Measurements from ENCODE around the gene NRG2.

NRG2 gene

DNA sequence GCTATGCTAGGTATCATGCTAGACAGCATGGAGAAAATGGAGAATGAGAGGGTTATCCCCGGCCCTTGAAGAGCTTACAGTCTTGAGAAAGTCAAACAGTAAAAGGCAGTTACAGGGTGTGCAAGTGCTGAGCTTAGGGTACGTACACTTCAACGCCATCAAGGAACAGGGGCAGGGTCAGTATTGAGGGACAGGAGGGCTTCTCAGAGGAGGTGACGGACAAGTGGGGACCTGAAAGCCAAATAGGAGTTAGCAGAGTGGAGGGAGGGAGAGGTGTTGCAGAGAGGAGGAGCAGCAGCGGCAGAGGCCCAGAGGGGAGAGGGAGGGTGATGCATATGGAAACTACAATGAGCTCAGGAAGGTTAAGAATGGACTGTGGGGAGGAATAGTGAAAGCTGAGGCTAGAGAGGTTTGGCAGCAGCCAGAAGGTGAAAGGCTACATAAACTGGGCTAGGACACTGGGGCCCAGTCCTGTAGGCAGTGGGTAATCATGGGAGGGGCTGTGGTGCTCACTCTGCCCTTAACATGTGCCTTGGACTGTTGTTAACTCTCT lies 88.0 kb downstream of the NRG2 start:
- peaks cover 0 to 14% (median 10%) of the 10 kb centered on the region in 5 donors for H3K4me1 ChIP-seq (ENCODE audit: control insufficient read depth in 5 of 5, insufficient read depth in 5 of 5, low read length in 5 of 5)
- H3K9me3 ChIP-seq (ENCODE audit: control insufficient read depth in 5 of 5, low read length in 5 of 5) = no peaks in the 10 kb centered on the region
- no peak overlapping the region for H3K9ac ChIP-seq (ENCODE audit: low read length in 5 of 5)
- no peak overlapping the region for H3K27ac ChIP-seq (ENCODE audit: low read depth, low read length)
- H3K27me3 ChIP-seq (ENCODE audit: control insufficient read depth in 5 of 5, insufficient read depth in 4 of 5, low read length in 5 of 5) = no peaks in the 10 kb centered on the region
- no peak overlapping the region for H3K4me3 ChIP-seq (ENCODE audit: low read depth in 1 of 5, low read length in 5 of 5)
- H3K36me3 ChIP-seq (ENCODE audit: control insufficient read depth in 5 of 5, insufficient read depth in 5 of 5, low read length in 5 of 5) = no peaks in the 10 kb centered on the region

GRCh38 chr5:139954462-139954861 lies 88.6 kb downstream of the NRG2 start:
- Histone ChIP-seq H3K27me3 (ENCODE audit: control insufficient read depth in 5 of 5, insufficient read depth in 4 of 5, low read length in 5 of 5) (no peaks in the 10 kb centered on the region), H3K9me3 (ENCODE audit: control insufficient read depth in 5 of 5, low read length in 5 of 5) (no peaks in the 10 kb centered on the region), H3K4me3 (ENCODE audit: low read depth in 1 of 5, low read length in 5 of 5) (no peak overlapping the region), H3K36me3 (ENCODE audit: control insufficient read depth in 5 of 5, insufficient read depth in 5 of 5, low read length in 5 of 5) (no peaks in the 10 kb centered on the region), H3K4me1 (ENCODE audit: control insufficient read depth in 5 of 5, insufficient read depth in 5 of 5, low read length in 5 of 5) (peaks cover 0 to 18% (median 13%) of the 10 kb centered on the region in 5 donors), H3K9ac (ENCODE audit: low read length in 5 of 5) (no peak overlapping the region), H3K27ac (ENCODE audit: low read depth, low read length) (no peak overlapping the region)

GRCh38 chr5:139954022-139954421 lies 89.1 kb downstream of the NRG2 start:
- H3K4me3 ChIP-seq (ENCODE audit: low read depth in 1 of 5, low read length in 5 of 5) = no peak overlapping the region
- H3K4me1 ChIP-seq (ENCODE audit: control insufficient read depth in 5 of 5, insufficient read depth in 5 of 5, low read length in 5 of 5) = peaks cover 0 to 18% (median 13%) of the 10 kb centered on the region in 5 donors
- no peak overlapping the region for H3K27ac ChIP-seq (ENCODE audit: low read depth, low read length)
- no peaks in the 10 kb centered on the region for H3K36me3 ChIP-seq (ENCODE audit: control insufficient read depth in 5 of 5, insufficient read depth in 5 of 5, low read length in 5 of 5)
- H3K9me3 ChIP-seq (ENCODE audit: control insufficient read depth in 5 of 5, low read length in 5 of 5) = no peaks in the 10 kb centered on the region
- no peaks in the 10 kb centered on the region for H3K27me3 ChIP-seq (ENCODE audit: control insufficient read depth in 5 of 5, insufficient read depth in 4 of 5, low read length in 5 of 5)
- H3K9ac ChIP-seq (ENCODE audit: low read length in 5 of 5) = no peak overlapping the region

DNA sequence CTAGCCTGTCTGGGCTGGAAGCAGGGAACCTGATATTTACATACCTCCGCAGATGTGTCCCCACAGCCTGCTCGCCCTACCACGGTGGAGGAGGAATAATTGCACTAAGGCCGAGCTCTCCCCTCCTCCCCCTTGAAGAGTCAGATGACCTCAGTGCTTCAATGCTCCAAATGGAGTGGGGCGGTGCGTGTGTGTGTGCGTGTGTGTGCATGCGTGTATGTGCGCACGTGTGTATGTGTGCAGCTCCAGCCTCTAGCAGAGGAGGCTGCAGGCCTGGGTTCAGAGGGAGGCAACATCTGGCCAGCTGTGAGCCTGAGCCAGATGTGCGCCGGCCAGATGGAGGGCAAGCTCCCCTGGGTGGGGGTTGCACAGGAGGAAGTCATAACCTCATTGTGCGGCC lies 90.5 kb downstream of the NRG2 start:
- no peaks in the 10 kb centered on the region for H3K9me3 ChIP-seq (ENCODE audit: control insufficient read depth in 5 of 5, low read length in 5 of 5)
- H3K27ac ChIP-seq (ENCODE audit: low read depth, low read length) = no peak overlapping the region
- H3K4me1 ChIP-seq (ENCODE audit: control insufficient read depth in 5 of 5, insufficient read depth in 5 of 5, low read length in 5 of 5) = peaks cover 3 to 18% (median 13%) of the 10 kb centered on the region in 5 donors
- H3K9ac ChIP-seq (ENCODE audit: low read length in 5 of 5) = no peak overlapping the region
- no peaks in the 10 kb centered on the region for H3K36me3 ChIP-seq (ENCODE audit: control insufficient read depth in 5 of 5, insufficient read depth in 5 of 5, low read length in 5 of 5)
- no peak overlapping the region for H3K4me3 ChIP-seq (ENCODE audit: low read depth in 1 of 5, low read length in 5 of 5)
- no peaks in the 10 kb centered on the region for H3K27me3 ChIP-seq (ENCODE audit: control insufficient read depth in 5 of 5, insufficient read depth in 4 of 5, low read length in 5 of 5)

DNA sequence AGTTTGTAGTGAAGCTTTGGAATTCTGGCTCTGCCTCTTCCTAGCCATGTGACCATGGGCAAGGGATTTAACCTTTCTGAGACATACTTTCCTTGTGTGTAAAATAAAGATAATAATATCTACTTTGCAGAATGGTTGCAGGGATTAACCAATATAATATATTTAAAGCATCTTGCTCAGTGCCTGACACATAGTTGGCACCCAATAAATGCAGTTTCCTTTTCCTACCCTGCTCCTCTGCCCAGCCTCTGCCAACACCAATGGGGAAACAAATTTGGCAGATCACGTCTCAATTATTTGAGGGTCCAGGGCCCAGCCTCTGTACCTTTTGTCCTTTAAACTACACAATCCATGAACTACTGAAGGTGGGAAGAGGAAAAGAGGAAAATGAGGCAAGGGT lies 91.1 kb downstream of the NRG2 start:
- Histone ChIP-seq H3K4me3 (ENCODE audit: low read depth in 1 of 5, low read length in 5 of 5) (no peak overlapping the region), H3K27ac (ENCODE audit: low read depth, low read length) (no peak overlapping the region), H3K27me3 (ENCODE audit: control insufficient read depth in 5 of 5, insufficient read depth in 4 of 5, low read length in 5 of 5) (no peaks in the 10 kb centered on the region), H3K9me3 (ENCODE audit: control insufficient read depth in 5 of 5, low read length in 5 of 5) (no peaks in the 10 kb centered on the region), H3K9ac (ENCODE audit: low read length in 5 of 5) (no peak overlapping the region), H3K4me1 (ENCODE audit: control insufficient read depth in 5 of 5, insufficient read depth in 5 of 5, low read length in 5 of 5) (peaks cover 3 to 18% (median 13%) of the 10 kb centered on the region in 5 donors), H3K36me3 (ENCODE audit: control insufficient read depth in 5 of 5, insufficient read depth in 5 of 5, low read length in 5 of 5) (no peaks in the 10 kb centered on the region)

DNA sequence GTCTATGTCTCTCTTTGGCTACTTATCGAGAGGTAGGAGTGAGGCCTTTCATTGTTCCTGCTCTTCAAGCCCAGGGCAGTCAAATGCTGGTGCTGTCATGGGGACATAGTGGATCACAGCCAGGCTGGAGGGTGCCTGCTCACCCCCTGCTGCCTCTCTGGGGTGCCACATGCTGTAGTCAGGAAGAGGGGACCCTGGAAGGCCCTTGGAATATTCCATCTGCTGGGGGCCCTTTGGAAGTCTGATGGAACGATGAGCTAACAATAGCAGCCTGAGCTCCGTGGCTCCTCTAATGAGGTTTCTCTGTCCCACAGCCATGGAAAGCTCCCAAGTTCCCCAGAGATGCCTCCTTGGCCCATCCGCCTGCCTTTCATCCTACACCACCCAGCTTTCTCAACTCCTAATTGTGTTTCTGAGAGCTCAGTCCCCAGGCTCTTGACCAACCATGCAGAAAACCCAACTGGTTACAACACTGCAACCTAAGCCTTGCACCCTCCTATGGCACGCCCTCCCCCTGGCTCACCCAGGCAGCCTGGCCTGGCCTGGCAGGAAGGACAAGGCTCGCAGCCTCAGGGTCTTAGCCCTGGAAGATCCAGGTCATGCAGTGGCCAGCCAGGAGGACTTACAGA lies 91.7 kb downstream of the NRG2 start:
- Histone ChIP-seq H3K9me3 (ENCODE audit: control insufficient read depth in 5 of 5, low read length in 5 of 5) (no peaks in the 10 kb centered on the region), H3K36me3 (ENCODE audit: control insufficient read depth in 5 of 5, insufficient read depth in 5 of 5, low read length in 5 of 5) (no peaks in the 10 kb centered on the region), H3K27ac (ENCODE audit: low read depth, low read length) (no peak overlapping the region), H3K9ac (ENCODE audit: low read length in 5 of 5) (no peak overlapping the region), H3K4me1 (ENCODE audit: control insufficient read depth in 5 of 5, insufficient read depth in 5 of 5, low read length in 5 of 5) (peaks cover 3 to 18% (median 13%) of the 10 kb centered on the region in 5 donors), H3K4me3 (ENCODE audit: low read depth in 1 of 5, low read length in 5 of 5) (no peak overlapping the region), H3K27me3 (ENCODE audit: control insufficient read depth in 5 of 5, insufficient read depth in 4 of 5, low read length in 5 of 5) (no peaks in the 10 kb centered on the region)

DNA sequence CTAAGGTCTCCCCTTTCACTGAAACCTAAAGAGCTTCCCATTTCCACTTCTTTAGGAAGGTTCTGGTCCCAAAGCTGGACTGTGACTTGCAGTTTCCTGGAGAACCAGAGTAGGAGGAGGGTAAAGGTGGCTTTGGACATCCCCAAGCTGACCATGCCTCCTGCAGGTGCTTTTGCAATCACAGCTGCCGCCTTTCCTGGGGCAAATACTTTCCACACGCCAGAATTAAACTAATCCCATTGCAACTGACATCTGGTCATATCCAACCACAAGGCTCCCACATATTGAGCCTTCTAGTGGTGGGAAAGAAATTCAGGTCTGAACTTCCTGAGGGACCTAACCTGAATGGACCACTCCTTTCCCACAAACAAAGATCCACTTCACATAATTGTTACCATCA lies 92.7 kb downstream of the NRG2 start:
- Histone ChIP-seq H3K4me1 (ENCODE audit: control insufficient read depth in 5 of 5, insufficient read depth in 5 of 5, low read length in 5 of 5) (peaks cover 3 to 18% (median 13%) of the 10 kb centered on the region in 5 donors), H3K27ac (ENCODE audit: low read depth, low read length) (no peak overlapping the region), H3K36me3 (ENCODE audit: control insufficient read depth in 5 of 5, insufficient read depth in 5 of 5, low read length in 5 of 5) (no peaks in the 10 kb centered on the region), H3K9me3 (ENCODE audit: control insufficient read depth in 5 of 5, low read length in 5 of 5) (no peaks in the 10 kb centered on the region), H3K4me3 (ENCODE audit: low read depth in 1 of 5, low read length in 5 of 5) (no peak overlapping the region), H3K9ac (ENCODE audit: low read length in 5 of 5) (no peak overlapping the region), H3K27me3 (ENCODE audit: control insufficient read depth in 5 of 5, insufficient read depth in 4 of 5, low read length in 5 of 5) (no peaks in the 10 kb centered on the region)

- Histone ChIP-seq H3K27me3 (ENCODE audit: control insufficient read depth in 5 of 5, insufficient read depth in 4 of 5, low read length in 5 of 5) (no peaks in the 10 kb centered on the region), H3K9ac (ENCODE audit: low read length in 5 of 5) (no peak overlapping the region), H3K36me3 (ENCODE audit: control insufficient read depth in 5 of 5, insufficient read depth in 5 of 5, low read length in 5 of 5) (no peaks in the 10 kb centered on the region), H3K4me3 (ENCODE audit: low read depth in 1 of 5, low read length in 5 of 5) (no peak overlapping the region), H3K4me1 (ENCODE audit: control insufficient read depth in 5 of 5, insufficient read depth in 5 of 5, low read length in 5 of 5) (peaks cover 3 to 18% (median 13%) of the 10 kb centered on the region in 5 donors), H3K27ac (ENCODE audit: low read depth, low read length) (no peak overlapping the region), H3K9me3 (ENCODE audit: control insufficient read depth in 5 of 5, low read length in 5 of 5) (no peaks in the 10 kb centered on the region)
These were observed 93.4 kb downstream of the NRG2 start for GRCh38 chr5:139949710-139950109.

- H3K9ac ChIP-seq (ENCODE audit: low read length in 5 of 5) = no peak overlapping the region
- peaks cover 0 to 2% (median under 1%) of the 10 kb centered on the region in 5 donors for H3K9me3 ChIP-seq (ENCODE audit: control insufficient read depth in 5 of 5, low read length in 5 of 5)
These were observed 95.4 kb downstream of the NRG2 start for GRCh38 chr5:139947727-139948126.

DNA sequence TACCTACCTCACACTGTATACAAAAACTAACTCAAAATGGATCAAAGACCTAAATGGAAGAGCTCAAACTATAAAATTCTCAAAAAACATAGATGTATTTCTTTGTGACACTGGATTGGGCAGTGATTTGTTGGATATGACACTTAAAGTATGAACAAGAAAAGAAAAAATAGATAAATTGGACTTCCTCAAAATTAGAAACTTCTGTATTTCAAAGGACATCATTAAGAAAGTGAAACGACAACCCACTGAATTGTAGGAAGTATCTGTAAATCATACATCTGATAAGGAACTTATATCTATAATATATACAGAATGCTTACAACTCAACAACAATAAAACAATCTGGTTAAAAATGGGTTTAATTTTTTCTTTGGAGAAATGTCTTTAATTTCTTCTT lies 96.7 kb downstream of the NRG2 start:
- H3K27me3 ChIP-seq (ENCODE audit: control insufficient read depth in 5 of 5, insufficient read depth in 4 of 5, low read length in 5 of 5) = no peaks in the 10 kb centered on the region
- no peak overlapping the region for H3K27ac ChIP-seq (ENCODE audit: low read depth, low read length)
- peaks cover 0 to 14% (median 6%) of the 10 kb centered on the region in 5 donors for H3K9me3 ChIP-seq (ENCODE audit: control insufficient read depth in 5 of 5, low read length in 5 of 5)
- no peak overlapping the region for H3K9ac ChIP-seq (ENCODE audit: low read length in 5 of 5)
- no peaks in the 10 kb centered on the region for H3K36me3 ChIP-seq (ENCODE audit: control insufficient read depth in 5 of 5, insufficient read depth in 5 of 5, low read length in 5 of 5)
- H3K4me1 ChIP-seq (ENCODE audit: control insufficient read depth in 5 of 5, insufficient read depth in 5 of 5, low read length in 5 of 5) = peaks cover 0 to 6% (median 3%) of the 10 kb centered on the region in 5 donors
- no peak overlapping the region for H3K4me3 ChIP-seq (ENCODE audit: low read depth in 1 of 5, low read length in 5 of 5)

More at GRCh38 chr5:139947727-139948126, 95.4 kb downstream of the NRG2 start:
- Histone ChIP-seq H3K4me3 (ENCODE audit: low read depth in 1 of 5, low read length in 5 of 5) (no peak overlapping the region), H3K27ac (ENCODE audit: low read depth, low read length) (no peak overlapping the region), H3K4me1 (ENCODE audit: control insufficient read depth in 5 of 5, insufficient read depth in 5 of 5, low read length in 5 of 5) (peaks cover 0 to 12% (median 5%) of the 10 kb centered on the region in 5 donors), H3K36me3 (ENCODE audit: control insufficient read depth in 5 of 5, insufficient read depth in 5 of 5, low read length in 5 of 5) (no peaks in the 10 kb centered on the region), H3K27me3 (ENCODE audit: control insufficient read depth in 5 of 5, insufficient read depth in 4 of 5, low read length in 5 of 5) (no peaks in the 10 kb centered on the region)
